Neural cell (in vitro differentiated cells): ENCODE data around the gene ELOVL7. TPM values are rescaled to one million over a fixed set of nuclear protein-coding genes. Genes with fewer than 3 reads are reported as not detected.

Experiments used
- H2AFZ ChIP-seq: fragments of 200-600, 300-800 bp; sonication (generic), shearing (Covaris generic); 2 replicates; pipeline ENCODE4 v1.6.0; 2014; ENCODE audit warnings: low read depth, mild to moderate bottlenecking, antibody characterized with exemption, low read length, moderate library complexity
- H3F3A ChIP-seq: fragments of 200-600 bp; shearing (Covaris generic); 2 replicates; pipeline ENCODE4 v1.6.1; 2016; ENCODE audit warnings: mild to moderate bottlenecking, moderate library complexity, mixed read lengths, antibody characterized with exemption, low read length; ENCODE audit not compliant: insufficient read depth, poor library complexity, severe bottlenecking
- H3K27ac ChIP-seq: fragments of 200-600, 300-800 bp; sonication (generic), shearing (Covaris generic); 2 replicates; pipeline ENCODE4 v1.5.1; 2014; ENCODE audit warnings: mild to moderate bottlenecking, low read length, moderate library complexity
- H3K27me3 ChIP-seq: fragments of 300-800, 200-600 bp; sonication (generic), shearing (Covaris generic); 2 replicates; pipeline ENCODE4 v1.6.0; 2014; ENCODE audit warnings: mild to moderate bottlenecking, low read depth, low read length, moderate library complexity; ENCODE audit not compliant: insufficient read depth
- H3K36me3 ChIP-seq: fragments of 300-800, 200-600 bp; sonication (generic), shearing (Covaris generic); 2 replicates; pipeline ENCODE4 v1.5.1; 2014; ENCODE audit warnings: mild to moderate bottlenecking, antibody characterized with exemption, low read length, moderate library complexity; ENCODE audit not compliant: insufficient read depth
- H3K4me2 ChIP-seq: fragments of 300-800, 200-600 bp; sonication (generic), shearing (Covaris generic); 2 replicates; pipeline ENCODE4 v1.6.0; 2014; ENCODE audit warnings: mild to moderate bottlenecking, low read length
- H3K4me3 ChIP-seq: fragments of 300-800, 200-600 bp; sonication (generic), shearing (Covaris generic); 2 replicates; pipeline ENCODE4 v1.5.1; 2014; ENCODE audit warnings: mild to moderate bottlenecking, low read length, moderate library complexity
- H3K79me2 ChIP-seq: fragments of 200-600 bp; shearing (Covaris generic); replicated peaks from 2 replicates; pipeline ENCODE4 v1.6.0; 2014; ENCODE audit warnings: mild to moderate bottlenecking, low read length, moderate library complexity; ENCODE audit not compliant: insufficient read depth
- H3K9ac ChIP-seq: fragments of 300-800, 200-600 bp; sonication (generic), shearing (Covaris generic); 2 replicates; pipeline ENCODE4 v1.6.1; 2016; ENCODE audit warnings: mild to moderate bottlenecking, low read length, mixed read lengths
- H3K9me2 ChIP-seq: fragments of 200-600 bp; shearing (Covaris generic); 2 replicates; pipeline ENCODE4 v1.6.1; 2016; ENCODE audit warnings: mild to moderate bottlenecking, low read length, mixed read lengths; ENCODE audit not compliant: insufficient read depth
- H3K9me3 ChIP-seq: fragments of 200-600, 300-800 bp; sonication (generic), shearing (Covaris generic); 2 replicates; pipeline ENCODE4 v1.6.1; 2016; ENCODE audit warnings: mild to moderate bottlenecking, mixed run types, low read length, moderate library complexity, mixed read lengths
- H4K20me1 ChIP-seq: fragments of 200-600 bp; shearing (Covaris generic); 2 replicates; pipeline ENCODE4 v1.6.1; 2016; ENCODE audit warnings: mild to moderate bottlenecking, mixed run types; ENCODE audit not compliant: insufficient read depth
- CTCF ChIP-seq: fragments of 450-650 bp; IDR thresholded peaks from 2 replicates; pipeline ENCODE4 v1.5.1; 2014; ENCODE audit warnings: antibody characterized with exemption, mild to moderate bottlenecking, moderate library complexity; ENCODE audit not compliant: poor library complexity, severe bottlenecking
- EP300 ChIP-seq: fragments of 450-650 bp; conservative IDR thresholded peaks from 2 replicates; pipeline ENCODE4 v1.6.1; 2014; ENCODE audit warnings: antibody characterized with exemption, mild to moderate bottlenecking, moderate library complexity; ENCODE audit not compliant: poor library complexity, severe bottlenecking
- EZH2 ChIP-seq: fragments of 200-600, 300-800 bp; shearing (Covaris generic), sonication (generic); IDR thresholded peaks from 2 replicates; pipeline ENCODE4 v1.6.1; 2014; ENCODE audit warnings: antibody characterized with exemption, low read length, borderline replicate concordance, mild to moderate bottlenecking; ENCODE audit not compliant: insufficient read depth, poor library complexity, severe bottlenecking
- MXI1 ChIP-seq: fragments of 450-650 bp; conservative IDR thresholded peaks from 2 replicates; pipeline ENCODE4 v1.6.1; 2014; ENCODE audit warnings: antibody characterized with exemption, mild to moderate bottlenecking; ENCODE audit not compliant: poor library complexity, severe bottlenecking
- POLR2AphosphoS5 ChIP-seq: IDR thresholded peaks from 2 replicates; pipeline ENCODE4 v1.6.1; 2012
- RAD21 ChIP-seq: fragments of 450-650 bp; conservative IDR thresholded peaks from 2 replicates; pipeline ENCODE4 v1.6.1; 2014; ENCODE audit warnings: antibody characterized with exemption, mild to moderate bottlenecking, moderate library complexity
- SMC3 ChIP-seq: fragments of 450-650 bp; conservative IDR thresholded peaks from 2 replicates; pipeline ENCODE4 v1.6.1; 2014; ENCODE audit warnings: antibody characterized with exemption, mild to moderate bottlenecking, moderate library complexity; ENCODE audit not compliant: poor library complexity
- TAF1 ChIP-seq: IDR thresholded peaks from 2 replicates; pipeline ENCODE4 v1.6.1; 2012; ENCODE audit warnings: low read depth
- polyA plus RNA-seq: library from polyadenylated mRNA; depleted of rRNA; stranded (reverse); fragments of >200 nt; gene quantifications from 2 replicates; pipeline ENCODE4 v1.2.3, GENCODE V29; 2014
- TF ChIP-seq, protein P1 (sequence below): IDR thresholded peaks from 2 replicates; pipeline ENCODE4 v1.6.1; 2012; ENCODE audit warnings: borderline replicate concordance

ELOVL7 gene
- polyA plus RNA-seq, 1 donor from 2014 or later, result 3.9 TPM

DNA sequence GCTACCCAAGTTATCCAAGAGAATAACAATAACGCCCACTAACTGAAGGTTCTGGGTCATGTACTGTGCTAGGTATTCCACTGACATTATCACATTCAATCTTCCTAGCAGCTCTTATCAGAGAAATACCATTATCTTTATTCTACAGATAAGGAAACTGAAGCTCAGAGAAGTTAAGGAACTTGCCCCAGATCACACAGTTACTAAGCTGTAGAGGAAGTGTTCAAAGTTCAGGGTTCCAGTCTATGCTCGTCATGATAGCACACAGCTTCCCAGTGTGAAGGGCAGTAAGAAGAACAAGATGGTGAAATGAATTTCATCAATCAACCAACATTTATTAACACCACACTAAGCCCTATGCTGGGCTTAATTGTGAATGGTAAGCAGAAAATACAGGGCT lies 29.6 kb downstream of the ELOVL7 start:
- Histone ChIP-seq H3K9ac (no peak overlapping the region), H3K4me3 (no peak overlapping the region), H3K27me3 (no peaks in the 10 kb centered on the region), H3K36me3 (no peaks in the 10 kb centered on the region), H3K79me2 (no peaks in the 10 kb centered on the region), H2AFZ (no peak overlapping the region), H3K9me3 (no peaks in the 10 kb centered on the region), H3K4me2 (no peak overlapping the region), H3K9me2 (no peaks in the 10 kb centered on the region), H4K20me1 (no peaks in the 10 kb centered on the region), H3F3A (no peaks in the 10 kb centered on the region), H3K27ac (no peak overlapping the region)
- TF ChIP-seq MXI1 (no peak), EZH2 (no peak), CTCF (no peak), EP300 (no peak), POLR2AphosphoS5 (no peak), SMC3 (no peak), TAF1 (no peak), RAD21 (no peak)
- TF ChIP-seq, protein P1, sequence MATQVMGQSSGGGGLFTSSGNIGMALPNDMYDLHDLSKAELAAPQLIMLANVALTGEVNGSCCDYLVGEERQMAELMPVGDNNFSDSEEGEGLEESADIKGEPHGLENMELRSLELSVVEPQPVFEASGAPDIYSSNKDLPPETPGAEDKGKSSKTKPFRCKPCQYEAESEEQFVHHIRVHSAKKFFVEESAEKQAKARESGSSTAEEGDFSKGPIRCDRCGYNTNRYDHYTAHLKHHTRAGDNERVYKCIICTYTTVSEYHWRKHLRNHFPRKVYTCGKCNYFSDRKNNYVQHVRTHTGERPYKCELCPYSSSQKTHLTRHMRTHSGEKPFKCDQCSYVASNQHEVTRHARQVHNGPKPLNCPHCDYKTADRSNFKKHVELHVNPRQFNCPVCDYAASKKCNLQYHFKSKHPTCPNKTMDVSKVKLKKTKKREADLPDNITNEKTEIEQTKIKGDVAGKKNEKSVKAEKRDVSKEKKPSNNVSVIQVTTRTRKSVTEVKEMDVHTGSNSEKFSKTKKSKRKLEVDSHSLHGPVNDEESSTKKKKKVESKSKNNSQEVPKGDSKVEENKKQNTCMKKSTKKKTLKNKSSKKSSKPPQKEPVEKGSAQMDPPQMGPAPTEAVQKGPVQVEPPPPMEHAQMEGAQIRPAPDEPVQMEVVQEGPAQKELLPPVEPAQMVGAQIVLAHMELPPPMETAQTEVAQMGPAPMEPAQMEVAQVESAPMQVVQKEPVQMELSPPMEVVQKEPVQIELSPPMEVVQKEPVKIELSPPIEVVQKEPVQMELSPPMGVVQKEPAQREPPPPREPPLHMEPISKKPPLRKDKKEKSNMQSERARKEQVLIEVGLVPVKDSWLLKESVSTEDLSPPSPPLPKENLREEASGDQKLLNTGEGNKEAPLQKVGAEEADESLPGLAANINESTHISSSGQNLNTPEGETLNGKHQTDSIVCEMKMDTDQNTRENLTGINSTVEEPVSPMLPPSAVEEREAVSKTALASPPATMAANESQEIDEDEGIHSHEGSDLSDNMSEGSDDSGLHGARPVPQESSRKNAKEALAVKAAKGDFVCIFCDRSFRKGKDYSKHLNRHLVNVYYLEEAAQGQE, result no peak

GRCh38 chr5:60812426-60812825 lies 31.6 kb downstream of the ELOVL7 start:
- Histone ChIP-seq H3K4me3 (no peak overlapping the region), H4K20me1 (no peaks in the 10 kb centered on the region)

More at GRCh38 chr5:60812426-60812825, 31.6 kb downstream of the ELOVL7 start:
- Histone ChIP-seq H3K9ac (no peak overlapping the region), H3K9me3 (no peaks in the 10 kb centered on the region), H3K36me3 (no peaks in the 10 kb centered on the region), H3K4me2 (no peak overlapping the region), H3F3A (no peaks in the 10 kb centered on the region), H3K27ac (no peak overlapping the region), H3K79me2 (no peaks in the 10 kb centered on the region), H2AFZ (no peak overlapping the region), H3K9me2 (no peaks in the 10 kb centered on the region), H3K27me3 (no peaks in the 10 kb centered on the region)
- TF ChIP-seq, protein P1, result no peak
- no peak for TF ChIP-seq EZH2
